Liver (tissue), 9 donors: ENCODE results near the gene PDE2A. TPM values are rescaled to one million over a fixed set of nuclear protein-coding genes. Genes with fewer than 3 reads are reported as not detected.

Experiments
- DNase-seq: peaks from one replicate; pipeline ENCODE4 v3.0.0-alpha.2; 2017; ENCODE audit warnings: low spot score
- H3K27ac ChIP-seq, 2 donors: one replicate each; pipeline ENCODE4 v1.7.0; 2013; ENCODE audit warnings: inconsistent platforms in 2 of 2, low read length in 2 of 2, control low read depth in 1 of 2, low read depth in 1 of 2, mild to moderate bottlenecking in 1 of 2
- H3K27me3 ChIP-seq, 4 donors: one replicate each; pipeline versions ENCODE4 v1.6.1 to v1.7.0; 2013; ENCODE audit warnings: low read length in 3 of 4, inconsistent platforms in 1 of 4, mild to moderate bottlenecking in 1 of 4, moderate library complexity in 1 of 4; ENCODE audit not compliant: control insufficient read depth in 4 of 4, insufficient read depth in 4 of 4
- H3K36me3 ChIP-seq, 4 donors: one replicate each; pipeline versions ENCODE4 v1.6.1 to v1.7.0; 2013; ENCODE audit warnings: low read length in 3 of 4, mild to moderate bottlenecking in 3 of 4, low read depth in 1 of 4, moderate library complexity in 1 of 4; ENCODE audit not compliant: control insufficient read depth in 4 of 4, insufficient read depth in 3 of 4
- H3K4me1 ChIP-seq, 4 donors: one replicate each; pipeline versions ENCODE4 v1.6.1 to v1.7.0; 2013; ENCODE audit warnings: low read length in 3 of 4, mild to moderate bottlenecking in 3 of 4, moderate library complexity in 1 of 4; ENCODE audit not compliant: control insufficient read depth in 4 of 4, insufficient read depth in 4 of 4
- H3K4me3 ChIP-seq, 3 donors: one replicate each; pipeline versions ENCODE4 v1.6.1 to v1.7.0; 2013; ENCODE audit warnings: low read length in 3 of 3, control low read depth in 1 of 3, low read depth in 1 of 3, mild to moderate bottlenecking in 1 of 3
- H3K9ac ChIP-seq, 2 donors: one replicate each; pipeline ENCODE4 v1.7.0; 2013; ENCODE audit warnings: low read length in 2 of 2, mild to moderate bottlenecking in 2 of 2, moderate library complexity in 2 of 2, control low read depth in 1 of 2, low read depth in 1 of 2
- H3K9me3 ChIP-seq, 4 donors: one replicate each; pipeline versions ENCODE4 v1.6.1 to v1.7.0; 2013; ENCODE audit warnings: low read length in 3 of 4; ENCODE audit not compliant: control insufficient read depth in 4 of 4
- EGR1 ChIP-seq, 2 donors: IDR thresholded peaks; 2 replicates each; pipeline ENCODE4 v1.6.1; 2016 to 2018; ENCODE audit warnings: antibody characterized with exemption in 2 of 2, low read depth in 2 of 2
- FOXA1 ChIP-seq: IDR thresholded peaks from 2 replicates; pipeline ENCODE4 v1.6.1; 2016; ENCODE audit warnings: antibody characterized with exemption
- GABPA ChIP-seq, 2 donors: IDR thresholded peaks in 1 of 2; conservative IDR thresholded peaks in 1 of 2; 2 replicates each; pipeline ENCODE4 v1.6.1; 2016; ENCODE audit warnings: antibody characterized with exemption in 2 of 2, mild to moderate bottlenecking in 1 of 2, moderate library complexity in 1 of 2
- HNF4A ChIP-seq, 2 donors: conservative IDR thresholded peaks; 2 replicates each; pipeline ENCODE4 v1.6.1; 2016; ENCODE audit warnings: antibody characterized with exemption in 2 of 2, mild to moderate bottlenecking in 2 of 2
- HNF4G ChIP-seq: IDR thresholded peaks from 2 replicates; pipeline ENCODE4 v1.6.1; 2016; ENCODE audit warnings: antibody characterized with exemption
- JUND ChIP-seq, 2 donors: IDR thresholded peaks; 2 replicates each; pipeline ENCODE4 v1.6.1; 2016; ENCODE audit warnings: antibody characterized with exemption in 2 of 2
- NR2F2 ChIP-seq: IDR thresholded peaks from 2 replicates; pipeline ENCODE4 v1.6.1; 2016; ENCODE audit warnings: antibody characterized with exemption
- RAD21 ChIP-seq, 2 donors: IDR thresholded peaks; 2 replicates each; pipeline ENCODE4 v1.6.1; 2016; ENCODE audit warnings: antibody characterized with exemption in 2 of 2, mild to moderate bottlenecking in 2 of 2
- RXRA ChIP-seq, 2 donors: IDR thresholded peaks; 2 replicates each; pipeline ENCODE4 v1.6.1; 2017 to 2018; ENCODE audit warnings: antibody characterized with exemption in 2 of 2, mild to moderate bottlenecking in 1 of 2
- SP1 ChIP-seq: IDR thresholded peaks from 2 replicates; pipeline ENCODE4 v1.6.1; 2018; ENCODE audit warnings: antibody characterized with exemption, mild to moderate bottlenecking
- TAF1 ChIP-seq: conservative IDR thresholded peaks from 2 replicates; pipeline ENCODE4 v1.6.1; 2016; ENCODE audit warnings: antibody characterized with exemption, mild to moderate bottlenecking
- YY1 ChIP-seq: IDR thresholded peaks from 2 replicates; pipeline ENCODE4 v1.6.1; 2016; ENCODE audit warnings: antibody characterized with exemption, mild to moderate bottlenecking
- WGBS: extraction: QIAGEN DNeasy Blood & Tissue Kit; methylation state at CpG from one replicate; pipeline ENCODE4 v1.1.7; 2013; 5-methylcytosine and 5-hydroxymethylcytosine counted together
- polyA plus RNA-seq, 2 donors: library from polyadenylated mRNA; stranded (reverse) in 1 of 2; unstranded in 1 of 2; fragments of 200-250 nt in 1 of 2; fragments of >200 nt in 1 of 2; fragmentation: Nextera tagmentation in 1 of 2; extraction: Ambion mirVana in 1 of 2; gene quantifications; one replicate each; pipeline versions ENCODE4 v1.2.1 to v1.2.3, GENCODE V29; 2013 to 2015
- total RNA-seq, 2 donors: library from RNA; depleted of rRNA; stranded (reverse); fragments of >200 nt; gene quantifications; one replicate each; pipeline ENCODE4 v1.2.3, GENCODE V29; 2014
- TF ChIP-seq, protein P1 (sequence below): IDR thresholded peaks from 2 replicates; pipeline ENCODE4 v1.6.1; 2016; ENCODE audit warnings: antibody characterized with exemption
- TF ChIP-seq, protein P2 (sequence below): IDR thresholded peaks from 2 replicates; pipeline ENCODE4 v1.6.1; 2016; ENCODE audit warnings: antibody characterized with exemption
- TF ChIP-seq, protein P3 (sequence below): IDR thresholded peaks from 2 replicates; pipeline ENCODE4 v1.6.1; 2016; ENCODE audit warnings: antibody characterized with exemption
- TF ChIP-seq, protein P4 (sequence below): IDR thresholded peaks from 2 replicates; pipeline ENCODE4 v1.6.1; 2016; ENCODE audit warnings: antibody characterized with exemption, mild to moderate bottlenecking
- donor health status: healthy.
- donor health status: healthy.
- donor health status: healthy.
- donor health status: healthy.
- donor health status: healthy.

Gene PDE2A
- total and polyA plus RNA-seq, 4 donors = 4.3 to 32.8 (median 12.9) TPM

DNA sequence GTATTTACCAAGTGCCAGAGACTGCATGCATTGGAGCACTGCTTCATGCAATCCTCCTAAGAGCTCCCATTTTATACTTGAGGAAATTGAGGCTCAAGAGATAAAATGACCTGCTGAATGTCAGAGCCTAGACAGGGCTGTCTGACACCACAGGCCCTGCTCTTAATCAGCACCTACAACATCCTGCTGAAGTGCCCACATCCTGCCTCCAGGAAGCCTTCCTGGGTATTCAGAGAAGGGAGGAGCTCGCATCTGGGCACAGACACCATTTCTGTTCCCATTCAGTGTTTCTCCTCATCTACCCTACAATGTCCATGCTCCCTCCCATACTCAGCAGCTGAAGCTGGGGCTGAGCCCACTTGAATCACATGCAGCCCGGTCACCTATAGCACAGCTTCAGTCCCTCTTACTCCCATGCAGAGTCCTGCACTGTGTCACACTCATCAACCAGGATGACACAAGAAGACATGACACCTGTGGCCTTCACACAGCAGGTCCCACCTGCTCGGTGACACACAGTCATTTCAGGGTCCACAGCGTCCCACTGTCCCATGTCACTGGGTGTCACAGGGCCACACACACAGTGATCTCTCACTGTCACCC is 53.1 kb downstream of the PDE2A start:
- 89% methylated on average over 4 of the region's 4 CpGs for WGBS
- H3K9me3 ChIP-seq = no peaks in the 10 kb centered on the region
- H3K27me3 ChIP-seq = no peaks in the 10 kb centered on the region
- H3K9ac ChIP-seq = no peak overlapping the region
- H3K36me3 ChIP-seq = no peaks in the 10 kb centered on the region
- no peak overlapping the region for H3K4me3 ChIP-seq
- peaks cover 0 to 21% (median 7%) of the 10 kb centered on the region in 4 donors for H3K4me1 ChIP-seq
- H3K27ac ChIP-seq = no peak overlapping the region
- DNase-seq = no peak
- no peak for TF ChIP-seq RAD21 (IDR thresholded peaks at IDR 0.05)
- no peak for TF ChIP-seq GABPA (IDR thresholded peaks at IDR 0.05 in 1 of 2, conservative IDR thresholded peaks at IDR 0.05 in 1 of 2)
- TF ChIP-seq, protein P1, sequence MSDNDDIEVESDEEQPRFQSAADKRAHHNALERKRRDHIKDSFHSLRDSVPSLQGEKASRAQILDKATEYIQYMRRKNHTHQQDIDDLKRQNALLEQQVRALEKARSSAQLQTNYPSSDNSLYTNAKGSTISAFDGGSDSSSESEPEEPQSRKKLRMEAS = no peak
- TF ChIP-seq EGR1 (IDR thresholded peaks at IDR 0.05; ENCODE audit: low read depth in 2 of 2) = no peak
- no peak for TF ChIP-seq HNF4A (conservative IDR thresholded peaks at IDR 0.05)
- TF ChIP-seq, protein P2, sequence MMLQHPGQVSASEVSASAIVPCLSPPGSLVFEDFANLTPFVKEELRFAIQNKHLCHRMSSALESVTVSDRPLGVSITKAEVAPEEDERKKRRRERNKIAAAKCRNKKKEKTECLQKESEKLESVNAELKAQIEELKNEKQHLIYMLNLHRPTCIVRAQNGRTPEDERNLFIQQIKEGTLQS = no peak
- TF ChIP-seq JUND (IDR thresholded peaks at IDR 0.05) = no peak
- no peak for TF ChIP-seq TAF1
- TF ChIP-seq, protein P3, sequence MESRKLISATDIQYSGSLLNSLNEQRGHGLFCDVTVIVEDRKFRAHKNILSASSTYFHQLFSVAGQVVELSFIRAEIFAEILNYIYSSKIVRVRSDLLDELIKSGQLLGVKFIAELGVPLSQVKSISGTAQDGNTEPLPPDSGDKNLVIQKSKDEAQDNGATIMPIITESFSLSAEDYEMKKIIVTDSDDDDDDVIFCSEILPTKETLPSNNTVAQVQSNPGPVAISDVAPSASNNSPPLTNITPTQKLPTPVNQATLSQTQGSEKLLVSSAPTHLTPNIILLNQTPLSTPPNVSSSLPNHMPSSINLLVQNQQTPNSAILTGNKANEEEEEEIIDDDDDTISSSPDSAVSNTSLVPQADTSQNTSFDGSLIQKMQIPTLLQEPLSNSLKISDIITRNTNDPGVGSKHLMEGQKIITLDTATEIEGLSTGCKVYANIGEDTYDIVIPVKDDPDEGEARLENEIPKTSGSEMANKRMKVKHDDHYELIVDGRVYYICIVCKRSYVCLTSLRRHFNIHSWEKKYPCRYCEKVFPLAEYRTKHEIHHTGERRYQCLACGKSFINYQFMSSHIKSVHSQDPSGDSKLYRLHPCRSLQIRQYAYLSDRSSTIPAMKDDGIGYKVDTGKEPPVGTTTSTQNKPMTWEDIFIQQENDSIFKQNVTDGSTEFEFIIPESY = no peak
- no peak for TF ChIP-seq NR2F2
- TF ChIP-seq FOXA1 = no peak
- TF ChIP-seq YY1 = no peak
- TF ChIP-seq SP1 = no peak
- no peak for TF ChIP-seq HNF4G
- TF ChIP-seq, protein P4, sequence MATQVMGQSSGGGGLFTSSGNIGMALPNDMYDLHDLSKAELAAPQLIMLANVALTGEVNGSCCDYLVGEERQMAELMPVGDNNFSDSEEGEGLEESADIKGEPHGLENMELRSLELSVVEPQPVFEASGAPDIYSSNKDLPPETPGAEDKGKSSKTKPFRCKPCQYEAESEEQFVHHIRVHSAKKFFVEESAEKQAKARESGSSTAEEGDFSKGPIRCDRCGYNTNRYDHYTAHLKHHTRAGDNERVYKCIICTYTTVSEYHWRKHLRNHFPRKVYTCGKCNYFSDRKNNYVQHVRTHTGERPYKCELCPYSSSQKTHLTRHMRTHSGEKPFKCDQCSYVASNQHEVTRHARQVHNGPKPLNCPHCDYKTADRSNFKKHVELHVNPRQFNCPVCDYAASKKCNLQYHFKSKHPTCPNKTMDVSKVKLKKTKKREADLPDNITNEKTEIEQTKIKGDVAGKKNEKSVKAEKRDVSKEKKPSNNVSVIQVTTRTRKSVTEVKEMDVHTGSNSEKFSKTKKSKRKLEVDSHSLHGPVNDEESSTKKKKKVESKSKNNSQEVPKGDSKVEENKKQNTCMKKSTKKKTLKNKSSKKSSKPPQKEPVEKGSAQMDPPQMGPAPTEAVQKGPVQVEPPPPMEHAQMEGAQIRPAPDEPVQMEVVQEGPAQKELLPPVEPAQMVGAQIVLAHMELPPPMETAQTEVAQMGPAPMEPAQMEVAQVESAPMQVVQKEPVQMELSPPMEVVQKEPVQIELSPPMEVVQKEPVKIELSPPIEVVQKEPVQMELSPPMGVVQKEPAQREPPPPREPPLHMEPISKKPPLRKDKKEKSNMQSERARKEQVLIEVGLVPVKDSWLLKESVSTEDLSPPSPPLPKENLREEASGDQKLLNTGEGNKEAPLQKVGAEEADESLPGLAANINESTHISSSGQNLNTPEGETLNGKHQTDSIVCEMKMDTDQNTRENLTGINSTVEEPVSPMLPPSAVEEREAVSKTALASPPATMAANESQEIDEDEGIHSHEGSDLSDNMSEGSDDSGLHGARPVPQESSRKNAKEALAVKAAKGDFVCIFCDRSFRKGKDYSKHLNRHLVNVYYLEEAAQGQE = no peak

DNA sequence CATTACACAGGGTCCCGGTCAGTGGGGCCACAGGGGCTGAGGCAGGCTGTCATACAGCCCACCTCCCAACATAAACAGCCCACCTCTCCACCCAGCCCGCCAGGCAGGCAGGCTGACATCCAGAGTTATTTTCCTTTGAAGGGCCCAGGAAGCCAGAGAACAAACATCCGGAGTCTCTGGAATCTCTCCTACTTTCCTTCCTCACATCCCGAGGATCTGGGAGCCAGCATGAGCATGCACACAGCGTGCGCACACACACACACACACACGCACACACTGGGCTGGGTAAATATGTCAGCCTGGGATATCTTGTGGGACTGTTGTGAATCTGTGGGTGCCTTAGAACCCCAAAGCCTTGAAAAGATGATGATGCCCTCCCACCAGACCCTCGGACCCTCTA is 55.4 kb downstream of the PDE2A start:
- 72% methylated on average over 8 of the region's 8 CpGs for WGBS
- Histone ChIP-seq H3K9me3 (no peaks in the 10 kb centered on the region), H3K27me3 (no peaks in the 10 kb centered on the region), H3K4me1 (peaks cover 0 to 15% (median 1%) of the 10 kb centered on the region in 4 donors), H3K9ac (no peak overlapping the region), H3K36me3 (no peaks in the 10 kb centered on the region), H3K27ac (peak overlapping the region in 1 of 2 donors; percentile 46), H3K4me3 (no peak overlapping the region)
- TF ChIP-seq JUND (IDR thresholded peaks at IDR 0.05) = no peak
- TF ChIP-seq HNF4G = no peak
- TF ChIP-seq NR2F2 = no peak
- TF ChIP-seq RXRA (IDR thresholded peaks at IDR 0.05) = no peak
- TF ChIP-seq, protein P2 = no peak
- no peak for TF ChIP-seq SP1
- TF ChIP-seq RAD21 (IDR thresholded peaks at IDR 0.05) = no peak
- no peak for DNase-seq
